Body of pancreas (tissue), 4 donors: Measurements from ENCODE around the gene ARHGEF4.
"Not testable (repeated sequence)": the region's sequence is repeated elsewhere in the genome, so short reads cannot be mapped to it uniquely, and the experiment has no call there.

Source experiments
- POLR2A ChIP-seq, 3 donors: fragments of 450-650 bp; IDR thresholded peaks; one replicate each; pipeline ENCODE4 v1.6.1; 2016; ENCODE audit warnings: antibody characterized with exemption in 3 of 3, mild to moderate bottlenecking in 2 of 3
- TF ChIP-seq, protein P1 (sequence below), 7 experiments: fragments of 450-650 bp in 4 of 7; fragments of 200-600 bp in 3 of 7; sonication (generic) in 3 of 7; IDR thresholded peaks; one replicate each; pipeline ENCODE4 v1.5.1; 2016 to 2019; ENCODE audit warnings: antibody characterized with exemption in 7 of 7

- TF ChIP-seq, protein P1, sequence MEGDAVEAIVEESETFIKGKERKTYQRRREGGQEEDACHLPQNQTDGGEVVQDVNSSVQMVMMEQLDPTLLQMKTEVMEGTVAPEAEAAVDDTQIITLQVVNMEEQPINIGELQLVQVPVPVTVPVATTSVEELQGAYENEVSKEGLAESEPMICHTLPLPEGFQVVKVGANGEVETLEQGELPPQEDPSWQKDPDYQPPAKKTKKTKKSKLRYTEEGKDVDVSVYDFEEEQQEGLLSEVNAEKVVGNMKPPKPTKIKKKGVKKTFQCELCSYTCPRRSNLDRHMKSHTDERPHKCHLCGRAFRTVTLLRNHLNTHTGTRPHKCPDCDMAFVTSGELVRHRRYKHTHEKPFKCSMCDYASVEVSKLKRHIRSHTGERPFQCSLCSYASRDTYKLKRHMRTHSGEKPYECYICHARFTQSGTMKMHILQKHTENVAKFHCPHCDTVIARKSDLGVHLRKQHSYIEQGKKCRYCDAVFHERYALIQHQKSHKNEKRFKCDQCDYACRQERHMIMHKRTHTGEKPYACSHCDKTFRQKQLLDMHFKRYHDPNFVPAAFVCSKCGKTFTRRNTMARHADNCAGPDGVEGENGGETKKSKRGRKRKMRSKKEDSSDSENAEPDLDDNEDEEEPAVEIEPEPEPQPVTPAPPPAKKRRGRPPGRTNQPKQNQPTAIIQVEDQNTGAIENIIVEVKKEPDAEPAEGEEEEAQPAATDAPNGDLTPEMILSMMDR (IDR thresholded peaks at IDR 0.05): not testable (repeated sequence)
- not testable (repeated sequence) for TF ChIP-seq POLR2A (IDR thresholded peaks at IDR 0.05)
Measured at GRCh38 chr2:130991446-130991845, 154.7 kb downstream of the ARHGEF4 start.
